CD4-positive, alpha-beta T cell (primary cell): ENCODE measurements around the gene ATP13A2. TPM values are rescaled to one million over a fixed set of nuclear protein-coding genes. Genes with fewer than 3 reads are reported as not detected.

Experiments used
- ATAC-seq: fragments of 200-7000 bp; cut with Tn5 transposase; one replicate; pipeline ENCODE4 v1.10.0; 2022; ENCODE audit warnings: mild to moderate bottlenecking; ENCODE audit not compliant: poor library complexity
- CTCF ChIA-PET: fragments of 350-600 bp; sonication (Branson Sonifier 250); formaldehyde crosslinking; loops from one replicate; lab custom pipeline; 2021; ENCODE audit warnings: antibody characterized with exemption, inconsistent platforms; lab: Charles Lee
- POLR2A ChIA-PET: fragments of 350-600 bp; sonication (Branson Sonifier 250); formaldehyde crosslinking; loops from one replicate; lab custom pipeline; 2021; ENCODE audit warnings: antibody characterized with exemption, inconsistent platforms; lab: Charles Lee
- DNase-seq, 14 experiments: peaks; one replicate each; pipeline ENCODE4 v3.0.0-alpha.2; 2013 to 2020; ENCODE audit warnings: mixed read lengths in 2 of 14
- H3K27ac ChIP-seq, 2 donors: one replicate each; pipeline versions ENCODE4 v1.5.1 to v1.7.0; 2013; ENCODE audit warnings: low read length in 2 of 2, low read depth in 1 of 2, mild to moderate bottlenecking in 1 of 2
- H3K27me3 ChIP-seq, 2 experiments: 1 replicate in 1 of 2; 2 replicates in 1 of 2; pipeline versions ENCODE4 v1.6.1 to v1.7.0; 2013; ENCODE audit warnings: low read length in 2 of 2, control low read depth in 1 of 2, mild to moderate bottlenecking in 1 of 2, moderate library complexity in 1 of 2; ENCODE audit not compliant: insufficient read depth in 2 of 2, control insufficient read depth in 1 of 2
- H3K36me3 ChIP-seq: one replicate; pipeline ENCODE4 v1.6.1; 2013; ENCODE audit warnings: low read length, control low read depth; ENCODE audit not compliant: insufficient read depth
- H3K4me1 ChIP-seq: one replicate; pipeline ENCODE4 v1.6.1; 2013; ENCODE audit warnings: low read length, control low read depth; ENCODE audit not compliant: insufficient read depth
- H3K4me3 ChIP-seq: one replicate; pipeline ENCODE4 v1.5.1; 2013; ENCODE audit warnings: mild to moderate bottlenecking, low read length, moderate library complexity
- H3K9me3 ChIP-seq, 2 experiments: 1 replicate in 1 of 2; 2 replicates in 1 of 2; pipeline versions ENCODE4 v1.6.1 to v1.7.0; 2013; ENCODE audit warnings: low read length in 2 of 2, mild to moderate bottlenecking in 2 of 2, control low read depth in 1 of 2, moderate library complexity in 1 of 2; ENCODE audit not compliant: control insufficient read depth in 1 of 2, insufficient read depth in 1 of 2
- H3K27ac Mint-ChIP-seq: one replicate; pipeline ENCODE4 v1.8.0; 2020; ENCODE audit warnings: mixed read lengths
- H3K27me3 Mint-ChIP-seq: one replicate; pipeline ENCODE4 v1.8.0; 2021; ENCODE audit warnings: mixed read lengths
- H3K36me3 Mint-ChIP-seq: one replicate; pipeline ENCODE4 v1.8.0; 2021; ENCODE audit warnings: low read depth, mixed read lengths
- H3K4me1 Mint-ChIP-seq: one replicate; pipeline ENCODE4 v1.8.0; 2021; ENCODE audit warnings: low read depth, mixed read lengths
- H3K4me3 Mint-ChIP-seq: one replicate; pipeline ENCODE4 v1.8.0; 2020; ENCODE audit warnings: mild to moderate bottlenecking, mixed read lengths
- H3K9me3 Mint-ChIP-seq: one replicate; pipeline ENCODE4 v1.8.0; 2020; ENCODE audit warnings: mixed read lengths
- CTCF ChIP-seq: fragments of 200-600 bp; IDR thresholded peaks from one replicate; pipeline ENCODE4 v1.8.0; 2022; ENCODE audit warnings: antibody characterized with exemption, mild to moderate bottlenecking
- intact Hi-C, 2 experiments: fragments of 100-400 bp; cut with DNase I in 1 of 2; cut with micrococcal nuclease in 1 of 2; formaldehyde crosslinking; loops; one replicate each; pipeline versions ENCODE4 v1.15.1 to v1.9.0; 2023 to 2025; cut with DNase I, micrococcal nuclease
- total RNA-seq, 174 experiments: library from RNA in 2 of 174; stranded (reverse) in 2 of 174; gene quantifications; one replicate each; pipeline ENCODE4 v1.2.3 and lab custom pipeline; 2021 to 2026

Gene ATP13A2
- total RNA-seq, 2 experiments from 2014 or later: 27.0 to 30.6 TPM

GRCh38 chr1:16998589-16998988 is 13.1 kb downstream of the ATP13A2 start:
- CTCF ChIA-PET: no interaction called here
- intact Hi-C loops: no loop called here
- no peak overlapping the region for H3K4me3 ChIP-seq
- Mint-ChIP-seq H3K27ac (no peak overlapping the region), H3K9me3 (no peaks in the 10 kb centered on the region), H3K4me3 (no peak overlapping the region), H3K27me3 (no peaks in the 10 kb centered on the region), H3K36me3 (peaks cover 47% of the 10 kb centered on the region), H3K4me1 (no peaks in the 10 kb centered on the region)
- TF ChIP-seq CTCF: no peak
- H3K27ac ChIP-seq: no peak overlapping the region
- ATAC-seq: no peak
- no peaks in the 10 kb centered on the region for H3K9me3 ChIP-seq
- DNase-seq: no peak
- peaks cover 54% of the 10 kb centered on the region for H3K36me3 ChIP-seq
- H3K27me3 ChIP-seq: no peaks in the 10 kb centered on the region
- no peaks in the 10 kb centered on the region for H3K4me1 ChIP-seq
- POLR2A ChIA-PET: no interaction called here

DNA sequence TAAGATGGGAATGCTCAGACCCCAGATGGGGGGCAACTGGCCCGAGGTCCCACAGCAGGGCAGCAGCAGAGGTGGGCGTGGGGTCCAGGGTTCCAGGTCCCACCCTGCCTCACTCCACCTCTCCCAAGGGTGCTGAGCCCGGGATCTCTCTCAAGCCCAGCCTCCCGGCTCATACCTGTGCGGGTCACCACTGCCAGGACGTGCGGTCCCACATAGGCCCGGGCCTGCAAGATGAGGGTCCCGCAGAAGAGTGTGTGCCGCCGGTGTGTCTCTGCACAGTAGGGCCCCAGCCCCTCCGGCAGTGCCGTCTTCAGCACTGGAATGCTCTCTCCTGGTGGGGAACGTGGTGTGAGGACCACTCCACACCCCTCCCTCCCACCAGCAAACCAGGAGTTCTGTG is 14.9 kb downstream of the ATP13A2 start:
- H3K9me3 ChIP-seq: no peaks in the 10 kb centered on the region
- no peak for TF ChIP-seq CTCF
- no peaks in the 10 kb centered on the region for H3K4me1 ChIP-seq
- H3K27me3 ChIP-seq: no peaks in the 10 kb centered on the region
- no peak overlapping the region for H3K4me3 Mint-ChIP-seq
- ChIA-PET POLR2A (no interaction called here), CTCF (no interaction called here)
- no peaks in the 10 kb centered on the region for H3K4me1 Mint-ChIP-seq
- intact Hi-C loops: no loop called here
- H3K36me3 ChIP-seq: peaks cover 42% of the 10 kb centered on the region
- ATAC-seq: no peak
- H3K27ac ChIP-seq: no peak overlapping the region
- H3K27ac Mint-ChIP-seq: no peak overlapping the region
- H3K36me3 Mint-ChIP-seq: peaks cover 44% of the 10 kb centered on the region
- H3K4me3 ChIP-seq: no peak overlapping the region
- no peak for DNase-seq
- H3K27me3 Mint-ChIP-seq: no peaks in the 10 kb centered on the region
- H3K9me3 Mint-ChIP-seq: no peaks in the 10 kb centered on the region

- no peak for ATAC-seq
Observed at GRCh38 chr1:16993521-16994038, 18.1 kb downstream of the ATP13A2 start.

More at GRCh38 chr1:16993521-16994038, 18.1 kb downstream of the ATP13A2 start:
- CTCF ChIA-PET: no interaction called here
- Histone ChIP-seq H3K4me3 (no peak overlapping the region), H3K36me3 (peaks cover 41% of the 10 kb centered on the region), H3K27ac (no peak overlapping the region), H3K4me1 (no peaks in the 10 kb centered on the region), H3K9me3 (no peaks in the 10 kb centered on the region), H3K27me3 (no peaks in the 10 kb centered on the region)
- Mint-ChIP-seq H3K9me3 (no peaks in the 10 kb centered on the region), H3K27me3 (no peaks in the 10 kb centered on the region), H3K4me1 (no peaks in the 10 kb centered on the region), H3K27ac (no peak overlapping the region), H3K4me3 (no peak overlapping the region), H3K36me3 (peaks cover 33% of the 10 kb centered on the region)
- no peak for TF ChIP-seq CTCF
- DNase-seq: no peak
- POLR2A ChIA-PET: no interaction called here
- intact Hi-C loops: no loop called here
